ENCODE measurements around the gene B3GAT1. TPM values are rescaled to one million over a fixed set of nuclear protein-coding genes. Genes with fewer than 3 reads are reported as not detected.

B3GAT1 gene
- total RNA-seq, 3 donors from 2014 or later (not counting 1 experiment from before 2014, with no cell fraction given): 41.3 to 78.4 (median 65.1) TPM

DNA sequence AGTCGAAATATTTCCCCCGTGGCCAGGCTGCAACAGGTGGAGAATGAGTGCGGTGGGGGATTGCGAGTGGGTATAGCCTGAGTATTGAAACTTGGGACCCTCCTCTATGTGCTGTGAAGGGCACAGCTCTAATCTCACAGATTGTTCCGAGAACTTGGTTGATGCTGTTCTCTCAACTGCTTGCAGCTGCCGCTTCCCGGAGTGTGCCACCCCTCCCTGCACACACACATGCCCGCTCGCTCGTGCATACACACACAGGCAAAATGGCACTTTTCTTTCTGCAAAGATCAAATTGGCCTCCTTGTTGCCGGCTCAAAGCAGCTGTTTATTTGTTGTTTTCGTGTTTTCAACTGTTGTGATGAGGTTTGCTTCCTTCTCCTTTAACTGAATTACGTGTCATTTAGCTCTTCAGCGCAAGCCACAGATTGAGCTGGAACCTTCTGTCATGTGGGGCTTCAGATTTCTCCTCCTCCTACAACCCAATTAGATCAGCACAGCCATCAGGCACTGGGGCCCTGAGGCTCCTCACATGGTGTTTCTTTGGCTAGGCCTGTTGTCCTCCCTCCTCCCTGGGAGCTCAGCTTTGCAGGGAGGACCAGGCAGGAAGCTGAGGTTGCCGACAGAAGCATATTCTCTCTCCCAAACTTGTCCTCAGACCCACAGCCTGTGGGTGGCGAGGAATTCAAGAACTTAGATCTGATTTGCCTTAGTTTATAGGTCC lies 13.9 kb upstream of the B3GAT1 start:
- Histone ChIP-seq H3K27me3 (ENCODE audit: control insufficient read depth, insufficient read depth, low read length) (no peaks in the 10 kb centered on the region), H3K36me3 (ENCODE audit: control insufficient read depth, insufficient read depth, low read length) (no peaks in the 10 kb centered on the region), H3K27ac (ENCODE audit: low read length) (no peak overlapping the region), H3K9me3 (ENCODE audit: control insufficient read depth, insufficient read depth, low read length) (no peaks in the 10 kb centered on the region), H3K4me1 (ENCODE audit: control insufficient read depth, insufficient read depth, low read length) (no peaks in the 10 kb centered on the region), H3K4me3 (ENCODE audit: low read length) (no peak overlapping the region)
- Mint-ChIP-seq H3K4me3 (no peak overlapping the region), H3K27me3 (ENCODE audit: low read depth in 2 of 2) (peaks cover 13 to 18% of the 10 kb centered on the region in 2 donors), H3K36me3 (no peaks in the 10 kb centered on the region), H3K9me3 (no peaks in the 10 kb centered on the region), H3K27ac (no peak overlapping the region), H3K4me1 (peaks cover 4 to 8% of the 10 kb centered on the region in 2 donors)
- no peak for TF ChIP-seq CTCF (IDR thresholded peaks at IDR 0.05)
- 83% methylated on average over 15 of the region's 16 CpGs for WGBS (ENCODE audit: insufficient coverage)
- DNase-seq (no peak), ATAC-seq (no peak)
- intact Hi-C loops (cut with micrococcal nuclease): no loop called here

DNA sequence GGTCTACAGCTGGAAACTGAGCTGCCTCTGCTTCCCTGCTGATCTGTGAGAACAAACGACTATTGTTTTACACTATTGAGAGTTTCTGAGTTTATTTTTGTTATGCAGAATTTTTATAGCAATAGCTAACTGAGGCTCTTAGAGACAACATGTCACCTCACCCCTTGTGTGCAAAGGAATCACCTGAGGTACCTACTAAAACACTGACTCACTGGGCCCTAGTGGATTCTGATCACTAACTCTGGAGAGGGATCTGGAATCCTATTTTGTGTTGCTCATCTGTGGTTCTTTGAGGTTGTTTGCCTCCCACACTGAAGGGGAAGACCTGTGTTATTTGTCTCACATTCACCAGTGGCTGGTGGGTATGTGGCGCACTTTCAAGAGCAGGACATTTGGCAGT lies 13.4 kb upstream of the B3GAT1 start:
- 77% methylated on average over 2 of the region's 2 CpGs for WGBS (ENCODE audit: insufficient coverage)

DNA sequence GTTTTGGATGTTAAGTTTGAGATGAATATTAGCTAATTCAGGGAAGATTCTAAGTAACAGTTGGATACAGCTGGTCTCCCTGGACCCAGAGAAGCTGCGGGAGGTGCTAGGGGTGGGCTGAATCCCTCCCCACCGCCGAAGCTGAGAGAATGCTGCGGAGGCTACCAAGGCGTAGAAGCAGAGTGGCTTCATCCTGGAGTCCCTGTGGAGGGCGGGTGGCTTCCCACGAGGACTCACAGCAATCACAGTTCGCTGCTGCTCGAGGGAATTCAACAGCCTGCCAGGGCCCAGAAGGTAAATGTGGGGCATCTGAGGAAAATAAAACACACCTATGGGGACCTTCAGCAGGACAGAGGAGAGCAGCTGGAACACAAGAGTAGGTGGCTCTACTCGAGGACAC lies 11.1 kb upstream of the B3GAT1 start:
- Mint-ChIP-seq H3K27me3 (ENCODE audit: low read depth in 2 of 2) (peaks cover 11 to 13% of the 10 kb centered on the region in 2 donors), H3K27ac (no peak overlapping the region), H3K36me3 (no peaks in the 10 kb centered on the region), H3K4me3 (no peak overlapping the region), H3K4me1 (peaks cover 8 to 10% of the 10 kb centered on the region in 2 donors), H3K9me3 (peaks cover 0 to 2% of the 10 kb centered on the region in 2 donors)
- Histone ChIP-seq H3K4me1 (ENCODE audit: control insufficient read depth, insufficient read depth, low read length) (no peaks in the 10 kb centered on the region), H3K36me3 (ENCODE audit: control insufficient read depth, insufficient read depth, low read length) (no peaks in the 10 kb centered on the region), H3K27ac (ENCODE audit: low read length) (no peak overlapping the region), H3K9me3 (ENCODE audit: control insufficient read depth, insufficient read depth, low read length) (no peaks in the 10 kb centered on the region), H3K27me3 (ENCODE audit: control insufficient read depth, insufficient read depth, low read length) (no peaks in the 10 kb centered on the region), H3K4me3 (ENCODE audit: low read length) (no peak overlapping the region)
- no peak for DNase-seq
- no peak for TF ChIP-seq CTCF (IDR thresholded peaks at IDR 0.05)
- no peak for ATAC-seq
- 86% methylated on average over 10 of the region's 10 CpGs for WGBS (ENCODE audit: insufficient coverage)
- intact Hi-C loops (cut with micrococcal nuclease): no loop called here

More for the DNA sequence above, 13.4 kb upstream of the B3GAT1 start:
- ATAC-seq (no peak), DNase-seq (no peak)
- peaks cover 13 to 18% of the 10 kb centered on the region in 2 donors for H3K27me3 Mint-ChIP-seq (ENCODE audit: low read depth in 2 of 2)
- no peaks in the 10 kb centered on the region for H3K4me1 ChIP-seq (ENCODE audit: control insufficient read depth, insufficient read depth, low read length)
- no peaks in the 10 kb centered on the region for H3K36me3 ChIP-seq (ENCODE audit: control insufficient read depth, insufficient read depth, low read length)
- TF ChIP-seq CTCF (IDR thresholded peaks at IDR 0.05): no peak
- no peaks in the 10 kb centered on the region for H3K9me3 ChIP-seq (ENCODE audit: control insufficient read depth, insufficient read depth, low read length)
- H3K4me3 Mint-ChIP-seq: no peak overlapping the region
- H3K9me3 Mint-ChIP-seq: peaks cover 0 to 2% of the 10 kb centered on the region in 2 donors
- H3K4me3 ChIP-seq (ENCODE audit: low read length): no peak overlapping the region
- H3K36me3 Mint-ChIP-seq: no peaks in the 10 kb centered on the region
- intact Hi-C loops (cut with micrococcal nuclease): no loop called here
- H3K27ac Mint-ChIP-seq: no peak overlapping the region
- no peak overlapping the region for H3K27ac ChIP-seq (ENCODE audit: low read length)
- H3K27me3 ChIP-seq (ENCODE audit: control insufficient read depth, insufficient read depth, low read length): no peaks in the 10 kb centered on the region
- H3K4me1 Mint-ChIP-seq: peaks cover 4 to 8% of the 10 kb centered on the region in 2 donors

All from natural killer cell (primary cell).